ENCODE results near the gene SLC6A17.

DNA sequence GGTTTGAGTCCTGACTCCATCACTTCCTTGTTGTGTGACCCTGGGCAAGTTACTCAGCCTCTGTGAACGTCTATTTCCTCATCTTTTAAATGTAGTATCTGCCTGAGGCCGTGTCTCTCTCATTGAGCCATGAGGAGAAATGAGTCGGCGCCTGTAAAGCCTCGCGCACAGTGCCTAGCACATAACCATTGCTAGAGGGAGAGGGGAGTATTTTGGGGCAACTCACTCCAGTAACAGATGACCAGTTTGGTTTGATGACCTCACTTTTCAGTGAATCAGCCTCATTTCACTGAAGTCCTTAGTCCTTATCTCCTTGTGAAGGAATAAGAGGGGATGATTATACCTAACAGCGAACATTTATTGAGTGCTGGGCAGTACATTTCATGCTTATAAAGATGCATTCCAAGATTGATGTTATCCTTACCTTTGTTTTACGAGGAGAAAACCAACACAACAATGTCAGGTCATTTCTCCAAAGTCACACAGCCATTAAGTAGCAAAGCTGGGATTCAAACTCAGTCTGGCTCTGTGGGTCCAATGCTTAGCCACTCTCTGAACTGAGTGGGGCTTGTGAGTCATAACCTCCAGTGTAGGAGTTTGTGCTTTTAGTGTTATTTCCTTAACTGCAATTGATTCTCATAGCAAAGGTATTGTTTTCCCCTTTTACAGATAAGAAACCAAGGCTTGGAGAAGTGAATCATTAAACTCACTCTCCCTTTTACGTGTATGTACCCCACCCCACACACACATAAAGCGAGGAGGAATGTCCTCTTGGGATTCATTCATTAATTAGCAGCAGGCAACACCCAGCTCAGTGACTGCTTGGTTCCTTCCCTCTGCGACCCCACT lies 85.8 kb downstream of the SLC6A17 start:
- TF ChIP-seq, protein P1, sequence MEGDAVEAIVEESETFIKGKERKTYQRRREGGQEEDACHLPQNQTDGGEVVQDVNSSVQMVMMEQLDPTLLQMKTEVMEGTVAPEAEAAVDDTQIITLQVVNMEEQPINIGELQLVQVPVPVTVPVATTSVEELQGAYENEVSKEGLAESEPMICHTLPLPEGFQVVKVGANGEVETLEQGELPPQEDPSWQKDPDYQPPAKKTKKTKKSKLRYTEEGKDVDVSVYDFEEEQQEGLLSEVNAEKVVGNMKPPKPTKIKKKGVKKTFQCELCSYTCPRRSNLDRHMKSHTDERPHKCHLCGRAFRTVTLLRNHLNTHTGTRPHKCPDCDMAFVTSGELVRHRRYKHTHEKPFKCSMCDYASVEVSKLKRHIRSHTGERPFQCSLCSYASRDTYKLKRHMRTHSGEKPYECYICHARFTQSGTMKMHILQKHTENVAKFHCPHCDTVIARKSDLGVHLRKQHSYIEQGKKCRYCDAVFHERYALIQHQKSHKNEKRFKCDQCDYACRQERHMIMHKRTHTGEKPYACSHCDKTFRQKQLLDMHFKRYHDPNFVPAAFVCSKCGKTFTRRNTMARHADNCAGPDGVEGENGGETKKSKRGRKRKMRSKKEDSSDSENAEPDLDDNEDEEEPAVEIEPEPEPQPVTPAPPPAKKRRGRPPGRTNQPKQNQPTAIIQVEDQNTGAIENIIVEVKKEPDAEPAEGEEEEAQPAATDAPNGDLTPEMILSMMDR (IDR thresholded peaks at IDR 0.05), result no peak
- TF ChIP-seq POLR2A (IDR thresholded peaks at IDR 0.05), result no peak
- TF ChIP-seq POLR2AphosphoS5 (IDR thresholded peaks at IDR 0.05; ENCODE audit: insufficient read depth in 1 of 2, low read depth in 1 of 2), result no peak
